ENCODE data around the gene GNAT3. TPM values are rescaled to one million over a fixed set of nuclear protein-coding genes. Genes with fewer than 3 reads are reported as not detected.
A peak's percentile ranks its signal among the peaks of the same experiment; 100 is the strongest.

Gene GNAT3
- total RNA-seq, 1 donor from 2014 or later, result not detected

DNA sequence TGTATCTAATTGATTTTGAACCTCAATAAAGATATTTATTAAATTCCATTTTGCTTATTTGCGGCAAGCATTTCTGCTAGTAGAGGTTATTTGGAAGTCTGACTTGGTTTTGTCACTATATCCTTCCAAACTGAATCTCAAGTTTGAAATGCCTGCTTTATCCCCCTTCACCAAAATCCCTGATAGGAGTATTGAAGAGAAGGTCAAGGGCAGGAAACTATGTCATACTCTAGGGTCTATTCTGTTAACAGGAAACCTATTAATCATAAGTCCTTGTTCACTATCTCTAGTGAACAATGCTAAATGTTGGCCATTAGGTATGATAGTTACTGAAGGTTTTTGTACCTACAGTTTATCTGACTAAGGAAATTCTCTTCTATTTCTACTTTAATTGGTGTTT is 11.5 kb downstream of the GNAT3 start:
- no peak for DNase-seq (ENCODE audit: low read depth, low spot score)

- DNase-seq (ENCODE audit: low read depth, low spot score), result peak; percentile 49
Observed at GRCh38 chr7:80499350-80499953, 12.4 kb downstream of the GNAT3 start.

GRCh38 chr7:80498481-80499349 is 13.1 kb downstream of the GNAT3 start:
- no peak for DNase-seq (ENCODE audit: low read depth, low spot score)

GRCh38 chr7:80496586-80496985 is 15.3 kb downstream of the GNAT3 start:
- no peak for DNase-seq (ENCODE audit: low read depth, low spot score)

- DNase-seq (ENCODE audit: low read depth, low spot score), result no peak
Observed at GRCh38 chr7:80493121-80493849, 18.6 kb downstream of the GNAT3 start.

GRCh38 chr7:80491462-80491861 is 20.4 kb downstream of the GNAT3 start:
- DNase-seq (ENCODE audit: low read depth, low spot score), result no peak

DNA sequence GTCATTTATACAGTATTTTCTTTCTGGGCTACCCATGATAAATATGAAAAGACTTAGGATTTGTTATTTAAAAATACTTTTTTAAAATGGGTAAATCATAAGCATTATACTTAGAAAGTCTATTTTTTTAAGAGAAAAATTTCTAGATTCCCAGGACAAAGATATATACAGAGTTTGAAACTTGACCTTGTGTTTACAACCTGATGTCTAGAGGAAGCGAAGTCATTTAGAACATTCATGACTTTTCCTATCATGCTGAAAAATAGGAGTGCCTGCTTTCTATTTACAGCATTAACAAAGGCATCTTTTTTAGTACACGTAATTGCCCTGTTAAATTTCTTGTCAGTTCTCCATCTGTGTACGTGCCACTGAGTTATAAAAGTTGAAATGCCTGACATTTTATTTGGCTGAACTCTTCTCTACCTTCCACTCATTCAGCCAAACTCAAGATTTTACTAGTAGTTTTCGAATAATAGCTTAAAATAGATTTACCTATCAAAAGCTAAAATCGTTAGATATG is 23.0 kb downstream of the GNAT3 start:
- no peak for DNase-seq (ENCODE audit: low read depth, low spot score)

DNA sequence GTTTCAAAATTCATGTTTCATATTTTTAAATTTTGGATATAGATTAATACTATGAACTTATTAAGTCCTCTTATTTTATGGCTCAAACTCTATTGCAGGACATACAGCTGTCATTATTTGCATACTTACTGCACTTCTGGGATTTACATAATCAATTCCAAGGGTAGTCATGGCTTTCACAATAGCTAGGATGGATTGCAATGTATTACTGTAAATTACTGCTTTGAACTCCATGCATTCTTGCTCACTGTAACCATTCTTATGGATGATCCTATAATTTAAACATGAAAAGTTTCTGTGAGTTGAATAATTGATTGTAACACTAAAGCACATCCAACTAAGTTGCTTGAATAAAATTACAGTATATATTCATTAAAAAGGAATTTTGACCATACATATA is 23.5 kb downstream of the GNAT3 start:
- no peak for DNase-seq (ENCODE audit: low read depth, low spot score)

- no peak for DNase-seq (ENCODE audit: low read depth, low spot score)
Observed at GRCh38 chr7:80485721-80486120, 26.1 kb downstream of the GNAT3 start.

DNA sequence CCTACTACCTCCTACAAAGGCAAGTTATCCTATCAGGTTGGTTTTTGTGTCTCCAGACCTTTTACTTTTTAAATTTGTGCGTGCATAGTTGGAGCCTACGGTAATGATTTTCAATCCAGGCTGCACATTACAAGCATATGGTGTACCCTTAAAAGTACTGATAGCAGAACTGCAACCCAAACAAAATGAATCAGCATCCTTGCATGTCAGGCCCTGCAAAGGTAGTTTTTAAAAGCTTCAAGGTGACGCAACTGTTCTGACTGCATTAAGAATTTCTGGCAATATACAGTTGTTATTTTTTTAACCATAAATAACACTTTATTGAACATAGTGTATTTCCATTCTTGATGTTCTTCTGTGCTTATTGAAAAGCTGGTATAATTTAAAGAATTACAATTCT is 28.9 kb downstream of the GNAT3 start:
- DNase-seq (ENCODE audit: low read depth, low spot score), result no peak

GRCh38 chr7:80481196-80481884 is 30.5 kb downstream of the GNAT3 start:
- no peak for DNase-seq (ENCODE audit: low read depth, low spot score)

DNA sequence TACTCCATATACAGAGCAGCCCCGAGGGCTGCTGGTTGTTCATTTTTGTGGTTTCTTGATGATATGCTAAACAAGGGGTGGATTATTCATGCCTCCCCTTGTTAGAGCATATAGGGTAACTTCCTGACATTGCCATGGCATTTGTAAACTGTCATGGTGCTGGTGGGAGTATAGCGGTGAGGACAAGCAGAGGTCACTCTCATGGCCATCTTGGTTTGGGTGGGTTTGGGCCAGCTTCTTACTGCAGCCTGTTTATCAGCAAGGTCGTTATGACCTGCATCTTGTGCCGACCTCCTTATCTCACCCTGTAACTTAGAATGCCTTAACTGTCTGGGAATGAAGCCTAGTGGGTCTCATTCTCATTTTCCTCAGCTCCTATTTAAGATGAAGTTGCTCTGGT is 31.3 kb downstream of the GNAT3 start:
- DNase-seq (ENCODE audit: low read depth, low spot score), result no peak

- no peak for DNase-seq (ENCODE audit: low read depth, low spot score)
Observed at GRCh38 chr7:80478683-80479082, 33.2 kb downstream of the GNAT3 start.

DNA sequence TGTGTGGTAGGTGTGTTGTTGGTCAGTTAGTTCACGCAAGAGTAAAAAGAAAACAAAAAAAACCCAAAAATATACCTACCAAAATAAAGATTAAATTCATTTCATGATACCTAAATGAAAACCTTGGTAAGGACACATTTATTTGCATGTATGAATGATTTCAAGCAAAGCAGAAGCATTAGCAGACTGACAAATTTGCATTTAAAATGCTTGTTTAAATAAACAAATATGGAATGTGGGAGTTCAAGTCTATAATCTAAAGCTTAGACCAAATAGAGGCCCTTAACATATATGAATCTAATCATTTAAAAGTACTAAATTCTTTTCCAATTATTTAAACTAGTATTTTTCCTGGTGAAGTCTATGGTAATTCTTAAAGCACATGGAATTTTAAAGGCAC is 35.8 kb downstream of the GNAT3 start:
- no peak for DNase-seq (ENCODE audit: low read depth, low spot score)

DNA sequence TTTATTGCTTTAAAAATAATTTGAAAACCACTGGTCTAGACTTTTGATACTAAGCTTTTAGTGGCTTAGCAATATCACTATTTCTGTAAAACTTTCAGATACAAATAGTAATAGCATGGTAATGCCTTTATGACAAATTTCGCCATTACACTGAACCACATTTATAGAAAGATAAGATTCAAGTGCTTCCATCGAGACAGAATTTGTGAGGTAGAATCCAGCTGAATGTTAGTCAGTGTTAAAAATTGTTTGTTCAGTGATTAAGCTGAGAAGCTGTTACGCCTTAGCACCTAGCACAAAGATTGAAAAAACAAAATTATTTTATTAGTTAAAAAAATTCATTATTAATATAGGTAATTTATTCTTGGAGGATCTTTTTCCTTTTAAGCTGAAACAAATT is 36.5 kb downstream of the GNAT3 start:
- DNase-seq (ENCODE audit: low read depth, low spot score), result no peak

DNA sequence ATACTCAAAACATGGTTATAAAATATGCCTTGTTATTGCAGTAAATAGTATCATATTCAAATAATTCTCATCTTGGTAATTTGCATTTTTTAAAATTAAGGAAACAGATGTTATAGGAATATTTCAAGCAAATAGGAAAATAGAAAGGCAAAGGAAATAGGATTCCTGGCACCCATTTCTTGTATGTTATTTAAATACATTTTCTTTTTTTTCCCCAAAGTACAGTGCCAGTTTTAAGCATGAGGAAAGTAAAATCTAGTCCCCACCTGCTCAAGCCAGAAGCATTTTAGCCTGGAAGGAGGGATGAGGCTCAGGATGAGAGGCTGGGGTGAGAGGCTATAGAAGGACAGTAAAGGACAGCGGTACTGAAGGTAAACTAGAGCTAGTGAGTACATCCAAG is 38.1 kb downstream of the GNAT3 start:
- DNase-seq (ENCODE audit: low read depth, low spot score), result no peak

GRCh38 chr7:80472491-80473200 is 39.2 kb downstream of the GNAT3 start:
- DNase-seq (ENCODE audit: low read depth, low spot score), result no peak

GRCh38 chr7:80468931-80469714 is 42.7 kb downstream of the GNAT3 start:
- no peak for DNase-seq (ENCODE audit: low read depth, low spot score)

GRCh38 chr7:80467069-80467468 is 44.8 kb downstream of the GNAT3 start:
- no peak for DNase-seq (ENCODE audit: low read depth, low spot score)

DNA sequence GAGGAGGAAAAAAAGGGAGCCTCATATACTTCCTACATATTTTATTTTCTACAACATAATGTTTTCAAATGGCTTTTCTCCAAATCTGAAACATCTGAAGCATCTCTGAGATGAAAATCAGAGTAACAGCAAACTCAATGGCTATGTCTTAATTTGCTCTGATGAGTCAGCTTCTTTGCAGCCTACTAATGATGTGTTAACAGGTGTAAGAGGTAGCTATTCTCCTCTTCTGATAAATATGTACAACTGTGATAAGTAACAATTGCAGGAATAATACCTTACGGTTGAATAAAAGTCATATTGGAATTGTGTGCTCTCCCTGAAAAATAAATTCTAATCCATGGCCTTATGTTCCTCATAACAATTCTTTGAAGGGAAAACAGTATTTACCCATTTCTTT is 45.2 kb downstream of the GNAT3 start:
- no peak for DNase-seq (ENCODE audit: low read depth, low spot score)

All from pulmonary artery endothelial cell (primary cell).